SW 1271 (cell line): ENCODE results near the gene PPP4R3A.
"Not testable (repeated sequence)": the region's sequence is repeated elsewhere in the genome, so short reads cannot be mapped to it uniquely, and the experiment has no call there.

Experiments used
- DNase-seq, 2 experiments: peaks; one replicate each; lab custom pipeline; 2025; lab: John Stamatoyannopoulos, UW

PPP4R3A gene

DNA sequence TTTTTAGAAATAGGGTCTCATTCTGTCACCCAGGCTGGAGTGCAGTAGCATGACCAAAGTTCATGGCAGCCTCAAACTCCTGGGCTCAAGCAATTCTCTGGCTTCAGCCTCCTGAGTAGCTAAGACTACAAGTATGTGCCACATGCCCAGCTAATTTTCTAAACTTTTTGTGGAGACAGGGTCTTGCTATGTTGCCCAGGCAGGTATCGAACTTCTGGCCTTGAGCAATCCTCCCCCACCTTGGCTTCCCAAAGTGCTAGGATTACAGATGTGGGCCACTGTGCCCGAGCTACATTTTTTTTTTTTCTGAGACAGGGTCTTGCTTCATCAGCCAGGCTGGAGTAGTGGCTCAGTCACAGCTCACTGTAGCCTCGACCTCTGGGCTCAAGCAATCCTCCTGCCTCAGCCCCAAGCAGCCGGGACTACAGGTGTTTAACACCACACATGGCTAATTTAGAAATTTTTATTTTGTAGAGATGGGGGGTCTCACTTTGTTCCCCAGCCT lies 7.1 kb downstream of the PPP4R3A start:
- no peak for DNase-seq

DNA sequence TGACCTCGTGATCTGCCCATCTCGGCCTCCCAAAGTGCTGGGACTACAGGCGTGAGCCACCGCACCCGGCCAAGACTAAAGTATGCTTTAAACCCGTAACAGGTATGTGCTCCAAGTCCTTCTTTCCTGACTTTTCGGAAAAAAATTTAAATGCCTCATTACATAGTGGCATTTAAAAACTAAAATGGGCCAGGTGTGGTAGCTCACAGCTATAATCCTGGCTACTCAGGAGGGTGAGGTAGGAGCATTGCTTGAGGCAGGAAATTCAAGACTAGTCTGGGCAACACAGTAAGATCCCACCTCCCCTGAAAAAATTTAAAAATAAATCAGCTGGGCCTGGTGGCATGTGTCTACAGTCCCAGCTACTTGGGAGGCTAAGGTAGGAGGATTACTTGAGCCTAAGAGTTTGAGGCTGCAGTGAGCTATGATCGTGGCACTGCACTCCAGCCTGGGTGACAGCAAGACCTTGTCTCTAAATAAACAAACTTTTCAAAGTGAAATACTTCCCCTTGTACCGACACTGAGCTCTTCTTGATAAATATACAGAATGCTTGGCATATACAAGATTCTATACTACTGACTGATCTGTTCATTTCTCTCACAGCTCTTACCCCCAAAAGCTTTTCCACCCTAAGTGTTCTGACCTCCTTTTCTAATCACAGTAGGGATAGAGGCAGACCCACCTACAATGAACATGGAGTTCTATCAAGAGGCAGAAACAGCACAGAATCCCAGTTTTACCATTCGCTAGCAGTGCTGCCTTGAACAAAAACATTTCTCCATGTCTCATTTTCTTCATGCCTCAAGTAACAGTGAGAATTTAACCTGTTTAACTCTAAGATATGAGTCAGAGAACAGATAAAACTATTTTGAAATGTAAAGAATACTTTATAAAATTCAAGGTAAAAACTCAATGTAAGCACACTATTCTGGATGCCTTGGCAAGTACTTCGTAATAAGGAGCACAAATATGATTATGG lies 7.9 kb downstream of the PPP4R3A start:
- no peak for DNase-seq

DNA sequence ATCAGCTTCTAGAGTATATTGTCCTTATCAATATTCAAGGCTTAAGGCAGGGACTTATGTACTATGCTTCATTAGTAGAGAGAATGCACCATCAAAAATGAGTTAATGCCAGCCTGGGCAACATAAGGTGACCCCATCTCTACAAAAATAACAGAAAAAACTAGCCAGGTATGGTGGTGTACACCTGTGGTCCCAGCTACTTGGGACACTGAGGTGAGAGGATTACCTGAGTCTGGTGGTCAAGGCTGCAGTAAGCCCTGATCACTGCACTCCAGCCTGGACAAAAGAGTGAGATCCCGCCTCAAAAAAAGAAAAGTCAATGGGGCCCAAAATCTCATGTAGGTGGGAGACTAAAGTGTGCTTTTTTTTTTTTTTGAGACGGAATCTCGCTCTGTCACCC lies 8.8 kb downstream of the PPP4R3A start:
- no peak for DNase-seq

DNA sequence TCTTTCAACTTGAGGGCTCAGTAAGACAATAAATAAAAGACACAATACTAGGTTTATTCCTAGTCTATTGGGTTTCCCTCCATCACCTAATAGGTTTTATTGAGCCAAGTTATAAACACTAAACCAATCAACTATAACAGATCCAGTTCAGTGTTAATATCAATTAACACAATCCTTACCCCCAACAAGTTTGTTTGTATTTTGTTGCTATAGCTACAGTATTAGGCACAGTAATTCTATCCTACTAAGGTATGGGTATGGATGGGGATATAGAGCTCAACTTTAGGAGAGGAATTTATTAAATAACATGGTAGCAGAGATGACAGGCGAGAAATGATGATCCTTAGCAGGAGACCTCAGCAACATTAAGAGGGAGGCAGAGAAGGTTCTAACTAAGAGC lies 13.3 kb downstream of the PPP4R3A start:
- no peak for DNase-seq

DNA sequence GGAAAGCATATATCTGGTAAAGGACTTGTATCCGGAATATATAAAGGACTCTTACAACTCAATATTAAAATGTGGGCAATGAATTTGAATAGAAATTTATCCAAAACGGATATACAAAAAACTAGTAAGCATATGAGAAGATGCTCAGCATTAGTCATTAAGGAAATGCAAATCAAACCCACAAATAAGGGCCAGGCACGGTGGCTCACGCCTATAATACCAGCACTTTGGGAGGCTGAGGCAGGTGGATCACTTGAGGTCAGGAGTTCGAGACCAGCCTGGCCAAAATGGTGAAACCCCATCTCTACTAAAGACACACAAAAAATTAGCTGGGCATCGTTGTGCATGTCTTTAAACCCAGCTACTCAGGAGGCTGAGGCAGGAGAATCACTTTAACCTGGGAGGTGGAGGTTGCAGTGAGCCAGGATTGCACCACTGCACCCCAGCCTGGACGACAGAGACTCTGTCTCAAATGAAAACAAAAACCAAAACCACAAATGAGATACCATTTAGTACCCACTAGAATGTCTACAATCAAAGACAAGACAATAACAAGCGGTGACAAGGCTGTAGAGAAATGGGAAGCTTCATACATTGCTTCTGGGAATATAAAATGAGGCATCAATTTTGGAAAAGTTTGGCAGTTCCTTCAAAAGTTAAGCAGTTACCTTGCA lies 15.6 kb downstream of the PPP4R3A start:
- DNase-seq: not testable (repeated sequence)

DNA sequence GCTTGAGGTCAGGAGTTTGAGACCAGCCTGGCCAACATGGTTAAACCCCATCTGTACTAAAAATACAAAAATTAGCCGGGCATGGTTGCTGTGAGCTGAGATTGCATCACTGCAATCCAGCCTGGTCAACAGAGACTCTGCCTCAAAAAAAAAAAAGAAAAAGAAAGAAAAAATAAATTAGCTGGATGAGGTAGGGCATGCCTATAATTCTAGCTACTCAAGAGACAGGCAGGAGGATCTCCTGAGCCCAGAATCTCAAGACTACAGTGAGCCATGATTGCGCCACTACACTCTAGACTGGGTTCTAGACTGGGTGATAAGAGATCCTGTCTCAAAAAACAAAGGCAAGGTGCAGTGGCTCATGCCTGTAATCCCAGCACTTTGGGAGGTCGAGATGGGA lies 16.9 kb downstream of the PPP4R3A start:
- DNase-seq: no peak

DNA sequence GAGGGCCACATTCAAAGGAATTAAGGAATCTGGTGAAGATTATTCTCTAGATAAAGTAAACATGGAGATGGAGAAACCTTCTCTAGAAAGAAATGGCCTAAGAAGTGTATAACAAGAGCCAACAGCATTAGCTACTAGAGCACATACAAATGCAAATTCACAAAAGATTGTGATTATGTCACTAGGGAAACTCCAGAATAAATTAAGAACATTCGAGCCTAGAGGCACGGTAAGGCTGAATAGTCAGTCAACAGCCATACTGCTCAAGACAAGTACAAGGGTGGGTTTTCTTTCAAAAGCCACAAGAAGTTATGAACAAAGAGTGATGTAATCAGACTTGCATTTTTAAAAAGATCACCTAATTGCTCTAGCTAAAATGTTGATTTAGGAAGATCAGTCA lies 25.4 kb downstream of the PPP4R3A start:
- no peak for DNase-seq

DNA sequence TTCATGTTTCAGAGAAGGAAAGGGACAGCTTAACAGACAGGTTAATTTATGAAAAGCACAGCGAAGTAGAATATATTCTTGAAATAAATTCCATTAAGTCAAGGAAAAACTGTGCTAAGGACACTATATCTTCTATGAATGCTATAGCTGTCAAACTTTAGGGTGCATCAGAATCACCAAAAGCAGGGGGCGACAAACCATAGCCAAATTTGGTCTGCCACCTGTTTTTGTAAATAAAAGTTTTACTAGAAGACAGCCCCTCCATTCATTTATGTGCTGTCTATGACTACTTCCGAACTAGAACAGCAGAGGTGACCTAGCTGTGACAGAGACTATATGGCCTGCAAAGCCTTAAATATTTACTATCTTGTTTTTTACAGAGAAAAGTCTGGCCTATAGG lies 25.9 kb downstream of the PPP4R3A start:
- no peak for DNase-seq

DNA sequence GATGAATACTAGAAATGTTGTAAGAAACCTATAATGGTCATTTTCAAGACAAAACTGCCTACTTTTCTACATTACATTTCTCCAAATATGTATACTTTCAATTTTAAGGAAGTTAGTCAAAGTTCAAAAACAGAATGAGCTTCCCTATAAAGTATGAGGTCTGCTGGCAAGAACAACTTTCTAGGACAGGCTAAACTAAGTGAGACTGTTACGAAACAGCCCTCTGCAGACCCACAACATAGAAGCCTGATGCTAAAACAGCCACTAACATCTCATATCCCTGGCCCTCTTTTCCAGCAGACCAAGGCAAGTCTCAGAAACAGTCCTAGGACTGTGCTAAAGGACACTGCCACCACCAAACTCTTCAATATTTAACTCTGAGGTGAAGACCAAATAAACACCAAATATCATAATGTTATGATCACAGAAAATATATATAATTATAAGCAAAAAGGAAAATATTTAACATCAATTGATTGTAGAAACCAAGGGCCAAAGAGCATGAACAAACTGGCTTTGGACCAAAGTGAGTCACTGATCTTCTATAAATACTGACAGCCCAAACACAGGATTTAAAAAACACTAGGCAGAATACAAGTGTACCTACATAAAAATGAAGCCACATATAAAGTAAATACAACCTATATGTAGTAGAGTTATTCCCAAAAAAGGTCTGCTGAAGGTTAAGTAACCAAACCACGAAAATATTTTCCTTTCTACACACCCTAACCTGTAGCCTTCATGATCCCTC lies 27.7 kb downstream of the PPP4R3A start:
- no peak for DNase-seq

DNA sequence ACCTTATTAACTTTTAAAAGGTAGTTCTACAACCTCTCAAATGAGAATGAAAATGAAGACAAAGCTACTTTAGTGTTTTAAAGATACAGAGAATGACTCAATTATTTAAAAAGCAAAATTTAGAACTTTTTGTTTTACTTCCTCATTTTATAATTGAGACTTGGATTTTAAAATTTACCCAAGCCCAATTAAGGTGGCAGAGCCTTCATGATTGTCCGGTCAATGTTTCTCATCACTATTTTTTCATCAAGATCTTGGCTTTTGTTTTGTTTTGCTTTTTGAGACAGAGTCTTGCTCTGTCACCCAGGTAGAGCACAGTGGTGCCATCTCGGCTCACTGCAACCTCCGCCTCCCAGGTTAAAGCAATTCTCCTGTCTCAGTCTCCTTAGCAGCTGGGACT lies 32.7 kb downstream of the PPP4R3A start:
- no peak for DNase-seq

DNA sequence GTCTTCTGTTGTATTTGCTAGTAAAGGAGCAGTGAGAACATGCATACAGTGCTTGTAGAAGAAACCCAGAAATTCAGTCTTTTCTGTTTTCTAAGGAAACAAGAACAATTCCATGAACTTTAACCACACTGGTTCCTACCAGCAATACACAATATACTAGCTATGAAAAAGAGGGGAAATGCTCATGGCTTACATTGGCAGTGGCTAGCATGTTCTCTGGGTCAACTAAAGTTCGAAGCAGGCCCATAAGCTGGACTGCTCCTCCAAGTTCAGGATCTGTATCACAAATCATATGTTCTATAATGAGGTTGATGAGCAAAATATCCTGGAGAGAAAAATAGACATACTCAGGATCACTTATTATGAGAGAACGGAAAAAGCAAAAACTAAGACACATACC lies 37.1 kb downstream of the PPP4R3A start:
- DNase-seq: no peak

DNA sequence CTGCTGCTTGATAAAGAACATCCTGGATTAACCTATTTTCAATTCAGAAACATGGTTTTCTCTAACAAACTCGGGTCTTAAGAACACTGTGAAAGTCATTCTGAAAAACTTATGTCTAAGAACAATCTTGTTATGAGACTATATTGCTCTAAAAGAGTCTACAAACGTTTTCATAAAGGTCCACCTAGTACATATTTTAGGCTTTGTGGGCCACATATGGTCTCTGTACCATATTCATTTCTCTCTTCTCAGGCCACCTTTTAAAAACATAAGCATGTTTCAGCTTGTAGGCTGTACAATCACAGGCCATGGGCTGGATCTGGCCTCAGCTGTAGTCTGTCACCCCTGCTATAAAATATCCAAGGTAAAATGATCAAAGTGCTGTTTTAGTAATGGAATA lies 39.9 kb downstream of the PPP4R3A start:
- no peak for DNase-seq

DNA sequence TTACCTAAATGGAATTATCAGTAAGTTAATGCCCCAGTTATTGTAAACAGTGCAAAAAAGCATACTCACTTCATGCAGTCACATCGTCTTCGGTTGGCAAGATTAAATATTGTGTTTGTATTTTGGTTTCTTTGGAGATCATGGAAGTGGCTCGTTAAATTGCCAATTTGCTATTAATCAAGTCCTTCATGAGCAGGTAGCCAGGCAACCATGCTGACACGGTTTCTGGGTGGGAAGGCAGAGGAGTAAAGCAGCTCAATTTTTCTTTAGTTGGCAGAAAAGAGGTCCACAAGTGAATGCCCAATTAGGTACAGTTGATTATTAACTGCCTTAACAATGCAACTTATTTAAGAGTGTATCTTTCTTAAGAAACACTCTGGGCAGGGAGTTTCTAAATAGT lies 43.9 kb downstream of the PPP4R3A start:
- DNase-seq: no peak

DNA sequence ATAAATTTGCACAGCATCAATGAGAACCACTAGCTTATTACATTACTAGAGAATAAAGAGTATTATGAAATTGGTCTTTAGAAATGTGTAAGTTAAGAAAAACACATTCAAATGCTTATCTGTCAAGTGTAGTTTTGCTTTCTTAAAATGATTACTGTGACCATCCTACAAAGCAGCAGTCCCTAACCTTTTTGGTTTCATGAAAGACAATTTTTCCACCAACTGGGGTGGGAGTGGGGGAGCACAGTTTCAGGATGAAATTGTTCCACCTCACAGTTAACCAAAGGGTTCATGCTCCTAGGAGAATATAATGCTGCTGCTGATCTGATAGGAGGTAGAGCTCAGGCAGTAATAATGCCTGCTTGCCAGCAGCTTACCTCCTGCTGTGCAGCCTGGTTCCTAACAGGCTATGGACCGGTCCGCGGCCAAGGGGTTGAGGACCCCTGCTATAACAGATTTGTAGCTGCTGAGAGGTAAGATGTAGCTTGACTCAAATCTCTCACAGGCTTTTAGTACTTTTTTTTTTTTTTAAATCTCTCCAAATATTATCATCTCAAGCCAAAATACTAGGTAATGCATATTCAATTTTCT lies 45.4 kb downstream of the PPP4R3A start:
- no peak for DNase-seq

DNA sequence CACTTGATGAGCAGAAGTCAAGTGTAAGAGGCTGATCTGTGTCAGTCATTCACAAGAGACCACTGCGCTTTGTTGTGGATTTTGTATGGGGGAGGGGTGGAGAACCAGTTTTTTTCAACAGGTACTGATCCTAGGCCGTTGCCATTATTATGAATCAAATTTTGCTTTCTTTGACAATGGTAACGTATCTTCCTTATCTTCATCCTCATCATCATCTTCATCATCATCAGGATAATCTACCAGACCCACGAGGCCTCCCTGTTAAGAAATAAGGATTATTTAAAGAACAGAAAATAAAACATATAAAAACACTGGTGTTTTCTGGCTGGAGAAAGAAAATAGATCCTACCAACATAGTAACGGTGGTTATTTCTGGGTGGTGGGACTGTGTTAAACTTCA lies 51.5 kb downstream of the PPP4R3A start:
- no peak for DNase-seq

DNA sequence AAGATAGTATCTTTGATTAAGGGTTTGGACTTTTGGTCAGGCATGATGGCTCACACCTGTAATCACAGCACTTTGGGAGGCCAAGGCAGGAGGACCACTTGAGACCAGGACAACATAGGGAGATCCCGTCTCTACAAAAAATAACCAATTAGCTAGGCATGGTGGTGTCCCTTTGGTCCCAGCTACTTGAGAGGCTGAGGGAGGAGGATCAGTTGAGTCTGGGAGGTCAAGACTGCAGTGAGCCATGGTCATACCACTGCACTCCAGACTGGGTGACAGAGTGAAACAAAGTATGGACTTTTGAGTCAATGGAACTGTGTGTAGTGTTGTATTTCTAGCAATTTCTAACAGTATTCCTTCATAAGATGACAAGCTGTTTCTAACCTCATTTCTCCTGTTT lies 53.8 kb downstream of the PPP4R3A start:
- DNase-seq: no peak

DNA sequence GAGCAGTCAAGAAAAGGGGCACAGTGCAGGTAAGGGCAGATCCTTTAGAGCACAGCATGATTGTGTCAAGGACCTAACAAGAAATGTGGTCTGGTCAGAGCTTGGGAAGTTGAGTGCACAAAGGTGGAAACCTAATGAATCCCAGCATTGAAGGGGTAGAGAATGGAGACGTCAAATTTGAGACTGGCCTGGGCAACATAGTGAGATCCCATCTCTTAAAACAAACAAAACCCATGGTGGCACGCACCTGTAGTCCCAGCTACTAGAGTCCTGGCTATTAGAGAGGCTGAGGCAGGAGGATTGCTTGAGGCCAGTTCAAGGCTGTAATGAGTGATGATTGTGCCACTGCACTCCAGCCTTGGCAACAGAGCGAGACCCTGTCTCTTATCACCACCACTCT lies 55.5 kb downstream of the PPP4R3A start:
- no peak for DNase-seq

DNA sequence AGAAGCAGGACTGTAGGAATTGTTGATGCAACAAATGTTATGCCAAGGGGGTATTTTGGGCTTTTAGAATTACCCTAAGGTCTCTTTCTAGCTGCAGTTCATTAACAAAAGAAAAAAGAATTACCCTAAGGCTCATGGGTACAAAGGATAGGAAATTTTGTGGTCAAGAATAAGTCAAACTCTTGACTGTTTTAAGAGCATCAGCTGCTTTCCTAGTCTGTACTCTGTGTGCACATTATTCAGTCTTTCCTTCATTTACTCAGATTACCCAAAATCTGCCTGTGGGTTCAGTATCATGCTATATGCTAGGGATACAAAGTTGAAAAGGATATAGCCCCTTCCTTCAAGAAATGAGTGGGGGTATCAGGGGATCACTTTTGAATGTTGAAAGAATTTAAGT lies 56.0 kb downstream of the PPP4R3A start:
- no peak for DNase-seq

DNA sequence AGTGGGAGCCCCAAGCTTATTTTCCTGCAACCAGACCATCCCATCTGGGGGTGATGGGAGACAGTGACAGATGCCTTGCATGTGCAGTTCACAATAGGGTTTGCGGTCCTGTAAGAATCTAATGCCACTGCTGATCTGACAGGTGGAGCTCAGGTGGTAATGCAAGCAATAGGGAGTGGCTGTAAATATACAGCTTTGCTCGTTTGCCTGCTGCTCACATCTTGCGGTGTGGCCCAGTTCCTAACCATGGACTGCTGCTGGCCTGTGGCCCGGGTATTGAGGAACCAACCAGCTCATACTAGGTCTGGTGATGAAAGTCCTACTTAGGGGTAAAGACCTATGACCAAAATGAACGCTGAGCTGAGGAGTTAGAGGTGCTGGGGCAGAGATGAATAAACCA lies 56.4 kb downstream of the PPP4R3A start:
- no peak for DNase-seq

DNA sequence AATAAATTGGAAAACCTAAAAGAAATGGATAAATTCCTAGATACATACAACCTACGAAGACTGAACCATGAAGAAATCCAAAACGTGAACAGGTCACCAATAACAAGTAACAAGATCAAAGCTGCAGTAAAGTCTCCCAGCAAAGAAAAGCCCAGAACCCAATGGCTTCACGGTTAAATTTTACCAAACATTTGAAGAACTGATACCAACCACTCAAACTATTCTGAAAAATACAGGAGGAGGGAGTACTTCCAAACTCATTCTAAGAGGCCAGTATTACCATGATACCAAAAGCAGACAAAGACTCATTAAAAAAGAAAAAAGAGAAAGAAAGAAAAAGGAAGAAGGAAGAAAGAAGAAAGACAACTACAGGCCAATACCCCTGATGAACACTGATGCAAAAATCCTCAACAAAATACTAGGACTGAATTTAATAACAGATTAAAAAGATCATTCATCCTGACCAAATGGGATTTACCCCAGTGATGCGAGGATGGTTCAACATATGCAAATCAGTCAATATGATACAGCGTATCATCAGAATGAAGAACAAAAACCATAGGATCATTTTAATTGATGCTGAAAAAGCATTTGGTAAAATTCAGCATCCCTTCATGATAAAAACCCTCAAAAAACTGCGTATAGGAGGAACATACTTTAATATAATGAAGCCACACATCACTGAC lies 65.6 kb downstream of the PPP4R3A start:
- DNase-seq: no peak

DNA sequence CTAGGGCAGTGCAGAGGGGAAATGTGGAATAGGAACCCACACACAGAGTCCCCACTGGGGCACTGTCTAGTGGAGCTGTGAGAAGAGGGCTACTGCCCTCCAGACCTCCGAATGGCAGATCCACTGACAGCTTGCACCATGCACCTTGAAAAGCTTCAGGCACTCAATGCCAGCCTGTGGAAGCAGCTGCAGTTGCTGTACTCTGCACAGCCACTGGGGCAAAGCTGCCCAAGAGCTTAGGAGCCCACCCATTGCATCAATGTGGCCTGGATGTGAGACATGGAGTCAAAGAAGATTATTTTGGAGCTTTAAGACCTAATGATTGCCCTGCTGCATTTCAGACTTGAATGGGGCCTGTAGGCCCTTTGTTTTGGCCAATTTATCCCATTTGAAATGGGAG lies 70.8 kb downstream of the PPP4R3A start:
- DNase-seq: no peak

DNA sequence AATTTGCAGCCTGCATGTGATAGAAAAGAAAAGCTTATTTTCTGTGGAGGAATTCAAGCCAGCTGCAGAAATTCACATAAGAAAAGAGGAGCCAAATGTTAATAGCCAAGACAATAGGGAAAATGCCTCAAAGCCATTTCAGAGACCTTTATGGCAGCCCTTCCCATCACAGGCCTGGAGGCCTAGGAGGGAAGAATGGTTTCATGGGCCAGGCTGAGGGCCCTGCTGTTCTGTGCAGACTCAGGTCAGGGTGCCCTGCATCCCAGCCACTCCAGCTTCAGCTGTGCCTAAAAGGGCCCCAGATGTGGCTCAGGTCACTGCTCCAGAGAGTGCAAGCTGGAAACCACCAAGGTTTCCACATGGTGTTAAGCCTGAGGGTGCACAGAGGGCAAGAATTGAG lies 71.3 kb downstream of the PPP4R3A start:
- DNase-seq: no peak
